Measurements from ENCODE around the gene NXF1. TPM values are rescaled to one million over a fixed set of nuclear protein-coding genes. Genes with fewer than 3 reads are reported as not detected.

Gene NXF1
- total RNA-seq, 1 experiment from 2014 or later, result 33.1 TPM

- intact Hi-C loops (cut with micrococcal nuclease), result no loop called here
- Histone ChIP-seq H3K79me2 (ENCODE audit: low read length) (peaks cover 49% of the 10 kb centered on the region), H3K4me1 (ENCODE audit: insufficient read depth, low read length) (peaks cover 18% of the 10 kb centered on the region), H3K9me2 (replicated peaks; ENCODE audit: low read length) (no peaks in the 10 kb centered on the region), H3K27me3 (ENCODE audit: low read length) (no peaks in the 10 kb centered on the region), H3K4me2 (ENCODE audit: low read length) (peak overlapping the region; percentile 96; the same call in 1 of the 2 replicates), H3K27ac (ENCODE audit: low read length) (no peak overlapping the region), H3K36me3 (ENCODE audit: low read depth, low read length) (peaks cover 41% of the 10 kb centered on the region), H2AFZ (ENCODE audit: low read length) (no peak overlapping the region), H3K9ac (ENCODE audit: low read length) (no peak overlapping the region), H3K9me3 (ENCODE audit: low read length) (no peaks in the 10 kb centered on the region), H4K20me1 (ENCODE audit: low read length) (peaks cover 43% of the 10 kb centered on the region), H3K4me3 (ENCODE audit: low read length) (peak overlapping the region; percentile 93), H3F3A (ENCODE audit: low read length, unreplicated experiment) (peaks cover 56% of the 10 kb centered on the region)
- ChIA-PET CTCF (no interaction called here), POLR2A (ENCODE audit: unreplicated experiment) (interaction anchor here (0.6 kb wide), 1 partner anchor 11 kb away, joined by 3 read pairs; no protein-coding TSS in a partner anchor)
- TF ChIP-seq EZH2 (IDR thresholded peaks at IDR 0.05; ENCODE audit: low read length, unreplicated experiment) (no peak), EZH2phosphoT487 (IDR thresholded peaks at IDR 0.05; ENCODE audit: borderline replicate concordance, low read length) (no peak), CTCF (conservative IDR thresholded peaks at IDR 0.05; ENCODE audit: low read depth, low read length) (no peak)
- ATAC-seq, result no peak
- peak; percentile 35 for DNase-seq
- BruUV-seq (replicated peaks), result no TSS peak
Observed at GRCh38 chr11:62851807-62852522, 46.7 kb upstream of the NXF1 start.

- H3F3A ChIP-seq (ENCODE audit: low read length, unreplicated experiment), result peaks cover 56% of the 10 kb centered on the region
- no peak overlapping the region for H3K27ac ChIP-seq (ENCODE audit: low read length)
- CTCF ChIA-PET, result no interaction called here
- H3K4me3 ChIP-seq (ENCODE audit: low read length), result no peak overlapping the region
- no peak overlapping the region for H3K9ac ChIP-seq (ENCODE audit: low read length)
- no peak overlapping the region for H3K4me2 ChIP-seq (ENCODE audit: low read length)
- no peak for TF ChIP-seq EZH2 (IDR thresholded peaks at IDR 0.05; ENCODE audit: low read length, unreplicated experiment)
- no peak for TF ChIP-seq CTCF (conservative IDR thresholded peaks at IDR 0.05; ENCODE audit: low read depth, low read length)
- TF ChIP-seq EZH2phosphoT487 (IDR thresholded peaks at IDR 0.05; ENCODE audit: borderline replicate concordance, low read length), result no peak
- no peaks in the 10 kb centered on the region for H3K9me3 ChIP-seq (ENCODE audit: low read length)
- H3K36me3 ChIP-seq (ENCODE audit: low read depth, low read length), result peaks cover 41% of the 10 kb centered on the region
- peaks cover 18% of the 10 kb centered on the region for H3K4me1 ChIP-seq (ENCODE audit: insufficient read depth, low read length)
- H4K20me1 ChIP-seq (ENCODE audit: low read length), result peaks cover 43% of the 10 kb centered on the region
- peak; percentile 5; the same call in 1 of the 2 replicates for ATAC-seq
- no peak overlapping the region for H2AFZ ChIP-seq (ENCODE audit: low read length)
- DNase-seq, result peak; percentile 48
- H3K9me2 ChIP-seq (replicated peaks; ENCODE audit: low read length), result no peaks in the 10 kb centered on the region
- H3K27me3 ChIP-seq (ENCODE audit: low read length), result no peaks in the 10 kb centered on the region
- intact Hi-C loops (cut with micrococcal nuclease), result no loop called here
- BruUV-seq (replicated peaks), result no TSS peak
- H3K79me2 ChIP-seq (ENCODE audit: low read length), result peaks cover 41% of the 10 kb centered on the region
- POLR2A ChIA-PET (ENCODE audit: unreplicated experiment), result interaction anchor here (1.6 kb wide), 1 partner anchor 10 kb away, joined by 6 read pairs; no protein-coding TSS in a partner anchor
Observed at GRCh38 chr11:62850911-62851806, 45.9 kb upstream of the NXF1 start.
